OCI-M2 (cell line): ENCODE measurements around the gene ZNF500.
A peak's percentile ranks its signal among the peaks of the same experiment; 100 is the strongest.

Source experiments
- DNase-seq: peaks from one replicate; lab custom pipeline; 2025; ENCODE audit not compliant: unreplicated experiment; lab: John Stamatoyannopoulos, UW

Gene ZNF500

GRCh38 chr16:4766875-4767628 lies at the start of gene ZNF500:
Gene ZNF500 (minus strand): TSS chr16:4767162. CDS start chr16:4765978, 1,184 bp downstream.
- peak; percentile 86 for DNase-seq

- no peak for DNase-seq
These were observed 47.7 kb upstream of the ZNF500 start for GRCh38 chr16:4814542-4815173.

- no peak for DNase-seq
These were observed 47.1 kb upstream of the ZNF500 start for GRCh38 chr16:4814046-4814445.

- DNase-seq = no peak
These were observed 46.5 kb upstream of the ZNF500 start for GRCh38 chr16:4813251-4814003.

GRCh38 chr16:4811773-4812172 lies 44.8 kb upstream of the ZNF500 start:
- no peak for DNase-seq

GRCh38 chr16:4811242-4811641 lies 44.3 kb upstream of the ZNF500 start:
- DNase-seq = no peak

- no peak for DNase-seq
These were observed 39.3 kb upstream of the ZNF500 start for GRCh38 chr16:4806280-4806679.

- no peak for DNase-seq
These were observed 38.3 kb upstream of the ZNF500 start for GRCh38 chr16:4805231-4805630.

- DNase-seq = no peak
These were observed 37.2 kb upstream of the ZNF500 start for GRCh38 chr16:4803898-4804762.

- no peak for DNase-seq
These were observed 36.5 kb upstream of the ZNF500 start for GRCh38 chr16:4803401-4803844.

GRCh38 chr16:4802659-4803287 lies 35.8 kb upstream of the ZNF500 start:
- peak; percentile 49 for DNase-seq

- no peak for DNase-seq
These were observed 35.1 kb upstream of the ZNF500 start, which contains the start of gene ROGDI for GRCh38 chr16:4801962-4802658. Gene ROGDI (minus strand): TSS chr16:4802633. CDS start chr16:4802571, 62 bp downstream.

GRCh38 chr16:4801051-4801961 lies 34.3 kb upstream of the ZNF500 start:
- DNase-seq = no peak

- DNase-seq = no peak
These were observed 33.5 kb upstream of the ZNF500 start for GRCh38 chr16:4800290-4801041.

GRCh38 chr16:4799171-4799855 lies 32.4 kb upstream of the ZNF500 start:
- no peak for DNase-seq

- no peak for DNase-seq
These were observed 31.5 kb upstream of the ZNF500 start for GRCh38 chr16:4798456-4798855.

- DNase-seq = no peak
These were observed 30.9 kb upstream of the ZNF500 start for GRCh38 chr16:4797805-4798252.
